Neural crest cell (in vitro differentiated cells): Measurements from ENCODE around the gene FRMPD2. TPM values are rescaled to one million over a fixed set of nuclear protein-coding genes. Genes with fewer than 3 reads are reported as not detected.
"Not testable (repeated sequence)": the region's sequence is repeated elsewhere in the genome, so short reads cannot be mapped to it uniquely, and the experiment has no call there.

Source experiments
- DNase-seq: peaks from one replicate; pipeline ENCODE4 v3.0.0; 2021; ENCODE audit warnings: low read depth, mixed read lengths, low spot score
- H3K27ac Mint-ChIP-seq: one replicate; pipeline ENCODE4 v1.8.0; 2021; ENCODE audit warnings: mild to moderate bottlenecking, mixed read lengths; ENCODE audit not compliant: unreplicated experiment
- H3K27me3 Mint-ChIP-seq: 2 replicates; pipeline ENCODE4 v1.8.0; 2021; ENCODE audit warnings: low read depth, mild to moderate bottlenecking, mixed read lengths
- H3K36me3 Mint-ChIP-seq: 2 replicates; pipeline ENCODE4 v1.8.0; 2021; ENCODE audit warnings: low read depth, mild to moderate bottlenecking, mixed read lengths
- H3K4me1 Mint-ChIP-seq: 2 replicates; pipeline ENCODE4 v1.8.0; 2021; ENCODE audit warnings: mixed read lengths
- H3K4me3 Mint-ChIP-seq: one replicate; pipeline ENCODE4 v1.8.0; 2021; ENCODE audit warnings: mild to moderate bottlenecking, mixed read lengths
- H3K9me3 Mint-ChIP-seq: 2 replicates; pipeline ENCODE4 v1.8.0; 2021; ENCODE audit warnings: mixed read lengths
- CTCF ChIP-seq: fragments of 200-600 bp; sonication (generic); conservative IDR thresholded peaks from 2 replicates; pipeline ENCODE4 v1.5.0; 2021; ENCODE audit warnings: antibody characterized with exemption, mild to moderate bottlenecking
- total RNA-seq: library from RNA; stranded (reverse); gene quantifications from 2 replicates; pipeline ENCODE4 v1.2.1, GENCODE V29; 2021

Gene FRMPD2
- total RNA-seq, 1 donor from 2014 or later, result 0.26 TPM

- H3K27ac Mint-ChIP-seq, result no peak overlapping the region
- peaks cover 26% of the 10 kb centered on the region for H3K27me3 Mint-ChIP-seq
- H3K9me3 Mint-ChIP-seq, result peaks cover 6% of the 10 kb centered on the region
- no peaks in the 10 kb centered on the region for H3K4me1 Mint-ChIP-seq
- TF ChIP-seq CTCF, result no peak
- no peak overlapping the region for H3K4me3 Mint-ChIP-seq
- no peaks in the 10 kb centered on the region for H3K36me3 Mint-ChIP-seq
- no peak for DNase-seq
These were observed 52.7 kb downstream of the FRMPD2 start for GRCh38 chr10:48221814-48222213.

GRCh38 chr10:48221031-48221430 lies 53.5 kb downstream of the FRMPD2 start:
- H3K4me3 Mint-ChIP-seq, H3K4me1 Mint-ChIP-seq: not testable (repeated sequence)

GRCh38 chr10:48219194-48219593 lies 55.3 kb downstream of the FRMPD2 start:
- H3K27ac Mint-ChIP-seq, result no peak overlapping the region

More at GRCh38 chr10:48221031-48221430, 53.5 kb downstream of the FRMPD2 start:
- H3K27me3 Mint-ChIP-seq, result peaks cover 26% of the 10 kb centered on the region
- H3K9me3 Mint-ChIP-seq, H3K27ac Mint-ChIP-seq, H3K36me3 Mint-ChIP-seq, DNase-seq: not testable (repeated sequence)

GRCh38 chr10:48216744-48217143 lies 57.8 kb downstream of the FRMPD2 start:
- no peak for TF ChIP-seq CTCF
- Mint-ChIP-seq H3K4me3 (no peak overlapping the region), H3K9me3 (peaks cover 8% of the 10 kb centered on the region), H3K27me3 (peaks cover 15% of the 10 kb centered on the region), H3K27ac (no peak overlapping the region), H3K4me1 (no peaks in the 10 kb centered on the region), H3K36me3 (no peaks in the 10 kb centered on the region)
- no peak for DNase-seq

More at GRCh38 chr10:48219194-48219593, 55.3 kb downstream of the FRMPD2 start:
- Mint-ChIP-seq H3K9me3 (peaks cover 8% of the 10 kb centered on the region), H3K4me3 (no peak overlapping the region), H3K27me3 (peaks cover 19% of the 10 kb centered on the region), H3K4me1 (no peaks in the 10 kb centered on the region), H3K36me3 (no peaks in the 10 kb centered on the region)
- no peak for DNase-seq
- no peak for TF ChIP-seq CTCF

- Mint-ChIP-seq H3K4me1 (no peaks in the 10 kb centered on the region), H3K4me3 (no peak overlapping the region), H3K9me3 (peaks cover 8% of the 10 kb centered on the region), H3K27ac (no peak overlapping the region), H3K36me3 (no peaks in the 10 kb centered on the region), H3K27me3 (peaks cover 15% of the 10 kb centered on the region)
- DNase-seq, result no peak
- TF ChIP-seq CTCF, result no peak
These were observed 58.3 kb downstream of the FRMPD2 start for GRCh38 chr10:48216204-48216505.

- Mint-ChIP-seq H3K4me1 (no peaks in the 10 kb centered on the region), H3K4me3 (no peak overlapping the region), H3K27ac (no peak overlapping the region), H3K9me3 (peaks cover 6% of the 10 kb centered on the region), H3K27me3 (peaks cover 11% of the 10 kb centered on the region), H3K36me3 (no peaks in the 10 kb centered on the region)
- TF ChIP-seq CTCF, result peak; percentile 79
- DNase-seq, result peak; percentile 57
These were observed 58.9 kb downstream of the FRMPD2 start for GRCh38 chr10:48215486-48216203.
